ENCODE results near the gene NDUFS2.
"Not testable (repeated sequence)": the region's sequence is repeated elsewhere in the genome, so short reads cannot be mapped to it uniquely, and the experiment has no call there.

Gene NDUFS2

GRCh38 chr1:161251579-161251978, 49.4 kb downstream of the NDUFS2 start:
- H3K36me3 ChIP-seq (ENCODE audit: control insufficient read depth in 2 of 2, insufficient read depth in 2 of 2, low read length in 2 of 2), result no peaks in the 10 kb centered on the region

GRCh38 chr1:161255302-161255701, 53.1 kb downstream of the NDUFS2 start:
- H3K4me3 ChIP-seq (ENCODE audit: low read length in 2 of 2); H3K36me3 ChIP-seq (ENCODE audit: control insufficient read depth in 2 of 2, insufficient read depth in 2 of 2, low read length in 2 of 2): not testable (repeated sequence)

More at GRCh38 chr1:161251579-161251978, 49.4 kb downstream of the NDUFS2 start:
- no peaks in the 10 kb centered on the region for H3K4me1 ChIP-seq (ENCODE audit: control insufficient read depth, insufficient read depth, low read length)
- H3K9ac ChIP-seq (ENCODE audit: low read length in 2 of 2), result no peak overlapping the region
- H3K9me3 ChIP-seq (ENCODE audit: control insufficient read depth in 2 of 2, low read length in 2 of 2), result no peaks in the 10 kb centered on the region
- no peak overlapping the region for H3K27ac ChIP-seq (ENCODE audit: low read length)
- H3K27me3 ChIP-seq (ENCODE audit: control insufficient read depth in 1 of 2, insufficient read depth in 2 of 2, low read length in 2 of 2), result no peaks in the 10 kb centered on the region
- no peak overlapping the region for H3K4me3 ChIP-seq (ENCODE audit: low read length in 2 of 2)

DNA sequence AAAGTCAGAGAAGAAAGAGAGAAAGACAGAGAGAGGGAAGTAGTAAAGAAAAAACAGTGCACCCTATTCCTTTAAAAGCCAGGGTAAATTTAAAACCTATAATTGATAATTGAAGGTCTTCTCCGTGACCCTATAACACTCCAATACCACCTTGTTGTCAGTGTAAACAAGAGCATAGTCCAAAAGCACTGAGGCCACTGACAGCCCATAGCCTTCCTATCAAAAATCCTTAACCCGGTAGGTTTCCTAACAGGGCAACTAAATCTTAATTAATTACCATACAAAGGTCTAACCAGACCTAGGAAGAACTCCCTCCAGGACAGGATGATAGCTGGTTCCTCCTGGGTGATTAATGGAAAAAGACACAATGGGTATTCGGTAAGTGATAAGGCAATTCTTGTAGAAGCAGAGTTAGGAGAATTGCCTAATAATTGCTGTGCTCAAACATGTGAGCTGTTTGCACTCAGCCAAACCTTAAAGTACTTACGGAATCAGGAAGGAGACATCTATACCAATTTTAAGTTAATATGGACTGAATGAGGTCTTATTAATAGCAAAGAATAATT, 53.9 kb downstream of the NDUFS2 start:
- not testable (repeated sequence) for H3K4me3 ChIP-seq (ENCODE audit: low read length in 2 of 2); H3K9ac ChIP-seq (ENCODE audit: low read length in 2 of 2); H3K27ac ChIP-seq (ENCODE audit: low read length); H3K9me3 ChIP-seq (ENCODE audit: control insufficient read depth in 2 of 2, low read length in 2 of 2); H3K36me3 ChIP-seq (ENCODE audit: control insufficient read depth in 2 of 2, insufficient read depth in 2 of 2, low read length in 2 of 2)
- peaks cover 18% of the 10 kb centered on the region for H3K4me1 ChIP-seq (ENCODE audit: control insufficient read depth, insufficient read depth, low read length)
- H3K27me3 ChIP-seq (ENCODE audit: control insufficient read depth in 1 of 2, insufficient read depth in 2 of 2, low read length in 2 of 2), result peaks cover 7 to 18% of the 10 kb centered on the region in 2 donors

More at GRCh38 chr1:161255302-161255701, 53.1 kb downstream of the NDUFS2 start:
- H3K4me1 ChIP-seq (ENCODE audit: control insufficient read depth, insufficient read depth, low read length), result peaks cover 14% of the 10 kb centered on the region
- H3K27me3 ChIP-seq (ENCODE audit: control insufficient read depth in 1 of 2, insufficient read depth in 2 of 2, low read length in 2 of 2), result peaks cover 7 to 18% of the 10 kb centered on the region in 2 donors
- not testable (repeated sequence) for H3K9ac ChIP-seq (ENCODE audit: low read length in 2 of 2); H3K9me3 ChIP-seq (ENCODE audit: control insufficient read depth in 2 of 2, low read length in 2 of 2); H3K27ac ChIP-seq (ENCODE audit: low read length)

GRCh38 chr1:161257109-161257508, 54.9 kb downstream of the NDUFS2 start:
- not testable (repeated sequence) for H3K4me3 ChIP-seq (ENCODE audit: low read length in 2 of 2); H3K36me3 ChIP-seq (ENCODE audit: control insufficient read depth in 2 of 2, insufficient read depth in 2 of 2, low read length in 2 of 2); H3K9me3 ChIP-seq (ENCODE audit: control insufficient read depth in 2 of 2, low read length in 2 of 2); H3K9ac ChIP-seq (ENCODE audit: low read length in 2 of 2); H3K27ac ChIP-seq (ENCODE audit: low read length)
- H3K27me3 ChIP-seq (ENCODE audit: control insufficient read depth in 1 of 2, insufficient read depth in 2 of 2, low read length in 2 of 2), result peaks cover 7 to 18% of the 10 kb centered on the region in 2 donors
- H3K4me1 ChIP-seq (ENCODE audit: control insufficient read depth, insufficient read depth, low read length), result peaks cover 28% of the 10 kb centered on the region

DNA sequence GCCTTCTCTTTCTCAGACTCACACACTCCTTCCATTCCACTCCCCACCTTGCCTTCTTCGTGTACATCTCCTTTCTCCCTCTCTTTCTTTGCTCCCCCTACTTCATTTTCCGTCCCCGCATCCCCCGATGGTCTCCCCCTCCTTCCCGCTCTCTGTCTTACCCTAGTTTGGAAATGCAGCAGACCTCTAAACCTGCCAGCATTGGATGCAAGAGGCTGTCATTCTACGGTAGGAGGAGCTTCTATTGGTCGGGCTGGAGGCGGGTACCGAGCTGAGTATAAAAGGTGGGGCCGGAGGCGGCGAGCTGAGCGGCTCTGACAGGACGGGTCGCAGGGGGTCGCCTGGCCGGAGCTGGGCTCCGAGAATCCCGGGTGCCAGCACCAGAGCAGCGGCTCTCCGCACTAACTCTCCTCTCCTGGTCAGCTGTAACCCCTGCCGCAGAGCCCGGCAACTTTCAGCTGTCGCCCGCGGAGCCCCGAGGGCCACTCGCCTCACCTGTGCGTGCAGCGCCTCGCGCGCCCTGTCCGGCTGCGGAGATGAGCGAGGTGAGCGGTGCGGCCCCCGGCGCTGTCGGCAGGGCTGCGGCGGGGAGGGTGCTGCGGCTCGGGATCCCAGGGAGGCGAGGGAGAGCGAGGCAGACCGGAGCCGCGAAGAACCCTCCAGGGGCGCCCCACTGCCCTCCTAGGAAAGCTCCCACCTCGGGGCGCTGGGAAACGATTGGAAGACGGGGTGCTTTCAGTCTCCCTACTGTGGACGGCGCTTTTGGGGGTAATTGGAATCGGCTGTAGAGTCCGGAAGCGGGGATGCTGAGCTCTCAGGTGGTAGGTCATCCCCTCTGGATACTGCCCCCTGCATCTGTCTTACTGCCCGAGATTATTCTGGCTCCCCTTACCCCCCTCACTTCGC, 56.5 kb downstream of the NDUFS2 start, which contains the start of gene PCP4L1:
Gene PCP4L1, plus strand, starts transcription at position 307 of the 906 bp plus-strand sequence. Its CDS starts 230 bp downstream, at position 537.
- Histone ChIP-seq H3K27ac (ENCODE audit: low read length) (no peak within 1 kb of the TSS), H3K4me1 (ENCODE audit: control insufficient read depth, insufficient read depth, low read length) (peaks cover 28% of the 10 kb centered on the region), H3K36me3 (ENCODE audit: control insufficient read depth in 2 of 2, insufficient read depth in 2 of 2, low read length in 2 of 2) (no peaks in the 10 kb centered on the region), H3K27me3 (ENCODE audit: control insufficient read depth in 1 of 2, insufficient read depth in 2 of 2, low read length in 2 of 2) (peaks cover 7 to 18% of the 10 kb centered on the region in 2 donors), H3K9ac (ENCODE audit: low read length in 2 of 2) (peak within 1 kb of the TSS in 1 of 2 donors; percentile 66), H3K9me3 (ENCODE audit: control insufficient read depth in 2 of 2, low read length in 2 of 2) (no peaks in the 10 kb centered on the region), H3K4me3 (ENCODE audit: low read length in 2 of 2) (peak within 1 kb of the TSS; percentile 74 to 82)

- Histone ChIP-seq H3K27me3 (ENCODE audit: control insufficient read depth in 1 of 2, insufficient read depth in 2 of 2, low read length in 2 of 2) (peaks cover 7 to 18% of the 10 kb centered on the region in 2 donors), H3K36me3 (ENCODE audit: control insufficient read depth in 2 of 2, insufficient read depth in 2 of 2, low read length in 2 of 2) (no peaks in the 10 kb centered on the region), H3K4me1 (ENCODE audit: control insufficient read depth, insufficient read depth, low read length) (peaks cover 28% of the 10 kb centered on the region), H3K9me3 (ENCODE audit: control insufficient read depth in 2 of 2, low read length in 2 of 2) (no peaks in the 10 kb centered on the region), H3K27ac (ENCODE audit: low read length) (no peak overlapping the region), H3K9ac (ENCODE audit: low read length in 2 of 2) (peak overlapping the region in 1 of 2 donors; percentile 66), H3K4me3 (ENCODE audit: low read length in 2 of 2) (peak overlapping the region; percentile 74 to 82)
Observed at GRCh38 chr1:161259345-161259702, 57.2 kb downstream of the NDUFS2 start.

- H3K4me3 ChIP-seq (ENCODE audit: low read length in 2 of 2), result peak overlapping the region; percentile 74 to 82
- H3K36me3 ChIP-seq (ENCODE audit: control insufficient read depth in 2 of 2, insufficient read depth in 2 of 2, low read length in 2 of 2), result no peaks in the 10 kb centered on the region
- H3K27ac ChIP-seq (ENCODE audit: low read length), result no peak overlapping the region
- peaks cover 7 to 18% of the 10 kb centered on the region in 2 donors for H3K27me3 ChIP-seq (ENCODE audit: control insufficient read depth in 1 of 2, insufficient read depth in 2 of 2, low read length in 2 of 2)
- H3K9ac ChIP-seq (ENCODE audit: low read length in 2 of 2), result no peak overlapping the region
- H3K9me3 ChIP-seq (ENCODE audit: control insufficient read depth in 2 of 2, low read length in 2 of 2), result no peaks in the 10 kb centered on the region
- peaks cover 28% of the 10 kb centered on the region for H3K4me1 ChIP-seq (ENCODE audit: control insufficient read depth, insufficient read depth, low read length)
Observed at GRCh38 chr1:161259765-161260164, 57.6 kb downstream of the NDUFS2 start.

DNA sequence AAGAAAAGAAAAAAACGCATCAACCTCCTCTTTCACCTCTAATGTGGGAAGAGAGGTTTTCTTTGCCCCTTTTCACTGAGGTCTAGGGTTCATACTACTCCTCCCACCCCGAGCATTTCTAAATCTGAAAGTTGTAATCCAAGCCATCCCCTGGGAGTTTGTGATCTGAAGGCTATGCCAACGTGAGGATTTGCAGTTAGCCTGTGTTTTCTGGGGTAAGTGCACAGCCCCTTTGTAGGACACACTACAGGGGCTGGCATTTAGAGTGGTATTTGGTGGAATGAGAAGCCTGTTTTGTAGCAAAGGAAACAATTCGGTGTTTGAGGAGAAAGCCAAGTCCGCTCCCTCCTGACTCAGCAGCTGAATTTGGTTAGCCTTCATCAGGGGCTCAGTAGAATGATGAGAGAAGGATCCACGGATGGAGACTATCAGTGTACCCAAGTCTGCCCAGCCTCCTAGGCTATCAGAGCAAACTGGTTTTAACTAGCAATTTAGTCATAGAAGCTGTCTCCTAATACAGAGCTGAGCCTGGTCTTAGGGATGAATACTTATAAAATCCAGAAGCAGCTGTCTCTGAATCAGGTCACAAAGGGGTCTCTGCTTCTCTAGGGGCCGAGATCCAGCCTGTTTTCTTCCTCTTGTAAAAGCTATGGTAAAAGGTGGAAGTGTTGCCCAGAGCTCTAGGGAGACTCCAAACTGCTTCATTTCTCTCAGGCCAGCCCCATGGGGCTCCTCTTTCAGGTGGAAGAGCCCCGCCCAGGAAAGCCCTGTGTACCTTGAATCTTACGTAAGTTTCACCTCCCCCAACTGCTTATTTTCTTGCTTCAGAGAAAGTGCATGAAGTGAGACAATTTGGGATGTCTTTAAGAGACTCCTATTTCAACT, 58.5 kb downstream of the NDUFS2 start:
- peak overlapping the region in 1 of 2 donors; percentile 15 for H3K4me3 ChIP-seq (ENCODE audit: low read length in 2 of 2)
- peaks cover 7 to 18% of the 10 kb centered on the region in 2 donors for H3K27me3 ChIP-seq (ENCODE audit: control insufficient read depth in 1 of 2, insufficient read depth in 2 of 2, low read length in 2 of 2)
- H3K9ac ChIP-seq (ENCODE audit: low read length in 2 of 2), result peak overlapping the region in 1 of 2 donors; percentile 42
- no peaks in the 10 kb centered on the region for H3K36me3 ChIP-seq (ENCODE audit: control insufficient read depth in 2 of 2, insufficient read depth in 2 of 2, low read length in 2 of 2)
- H3K4me1 ChIP-seq (ENCODE audit: control insufficient read depth, insufficient read depth, low read length), result peaks cover 31% of the 10 kb centered on the region
- H3K9me3 ChIP-seq (ENCODE audit: control insufficient read depth in 2 of 2, low read length in 2 of 2), result no peaks in the 10 kb centered on the region
- peak overlapping the region; percentile 11 for H3K27ac ChIP-seq (ENCODE audit: low read length)

DNA sequence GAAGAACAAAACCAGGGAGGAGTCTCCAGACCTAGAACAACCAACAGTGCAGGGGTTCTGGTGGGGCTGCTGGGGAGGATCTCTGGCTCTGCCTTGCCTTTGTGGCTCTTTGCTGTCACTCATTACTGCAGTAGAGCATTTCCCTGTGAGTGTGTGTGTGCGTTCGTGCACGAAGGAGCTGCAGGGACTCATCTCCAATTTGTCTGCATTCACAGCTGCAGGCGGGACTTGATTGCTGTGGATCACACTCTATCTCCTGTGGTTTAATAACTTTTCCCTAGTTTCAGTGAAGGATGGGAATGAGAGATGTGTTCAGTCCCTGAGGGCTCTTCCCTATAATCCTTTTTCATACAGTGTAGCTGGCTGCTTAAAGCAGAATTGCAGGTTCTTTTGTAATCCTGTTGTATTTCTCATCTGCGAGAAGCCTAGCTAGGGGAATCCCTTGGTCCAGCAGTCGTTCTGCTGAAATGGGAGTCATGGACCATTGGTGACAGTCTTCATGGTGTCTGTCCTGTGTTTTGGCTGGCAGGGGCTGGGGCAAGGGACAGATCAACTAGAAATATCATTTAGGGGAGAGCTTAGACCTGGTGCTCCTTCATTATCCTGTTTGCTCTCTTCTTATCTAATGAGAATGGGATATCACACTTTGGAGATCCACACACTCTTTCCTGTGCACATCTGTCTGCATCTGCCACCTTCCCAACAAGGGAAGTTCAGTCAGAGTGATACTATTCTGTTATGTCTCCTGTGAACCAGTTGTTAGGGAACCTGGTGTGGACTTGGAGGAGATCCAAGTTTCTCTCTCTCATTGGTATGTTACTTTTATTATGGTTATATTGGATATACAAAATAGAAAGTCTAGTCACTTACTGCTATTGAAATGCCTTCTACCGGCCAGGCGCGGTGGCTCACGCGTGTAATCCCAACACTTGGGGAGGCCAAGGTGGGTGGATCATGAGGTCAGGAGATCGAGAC, 59.4 kb downstream of the NDUFS2 start:
- H3K4me1 ChIP-seq (ENCODE audit: control insufficient read depth, insufficient read depth, low read length), result peaks cover 38% of the 10 kb centered on the region
- H3K27ac ChIP-seq (ENCODE audit: low read length), result peak overlapping the region; percentile 11
- no peak overlapping the region for H3K9ac ChIP-seq (ENCODE audit: low read length in 2 of 2)
- peak overlapping the region in 1 of 2 donors; percentile 22 for H3K4me3 ChIP-seq (ENCODE audit: low read length in 2 of 2)
- peaks cover 7 to 18% of the 10 kb centered on the region in 2 donors for H3K27me3 ChIP-seq (ENCODE audit: control insufficient read depth in 1 of 2, insufficient read depth in 2 of 2, low read length in 2 of 2)
- H3K36me3 ChIP-seq (ENCODE audit: control insufficient read depth in 2 of 2, insufficient read depth in 2 of 2, low read length in 2 of 2), result no peaks in the 10 kb centered on the region
- H3K9me3 ChIP-seq (ENCODE audit: control insufficient read depth in 2 of 2, low read length in 2 of 2), result no peaks in the 10 kb centered on the region
